GM19025 (cell line): ENCODE results near the gene ATP9A.

Source experiments
- ATAC-seq: cut with Tn5 transposase; IDR thresholded peaks from one replicate; pipeline ENCODE4 v1.9.1; 2021; ENCODE audit warnings: mild to moderate bottlenecking, low read depth, moderate library complexity; ENCODE audit not compliant: unreplicated experiment

ATP9A gene

DNA sequence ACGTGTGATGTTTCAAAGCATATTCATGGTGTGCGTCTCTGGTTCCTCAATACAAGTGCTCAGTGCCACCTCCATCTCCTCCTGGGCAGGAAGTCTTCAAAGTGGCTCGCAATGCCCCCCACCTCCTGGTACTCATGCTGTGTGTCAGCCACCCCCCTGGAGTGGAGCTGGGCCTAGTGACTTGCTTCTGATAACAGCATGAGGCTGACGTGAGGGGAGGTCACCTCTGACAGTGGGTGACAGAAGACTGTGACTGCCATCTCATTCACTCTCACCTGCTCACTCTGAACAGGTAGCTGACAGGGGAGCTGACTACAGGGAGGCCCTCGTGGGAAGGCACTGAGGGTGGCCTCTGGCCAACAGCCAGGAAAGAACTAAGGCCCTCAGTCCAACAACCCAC is 133.3 kb downstream of the ATP9A start:
- ATAC-seq, result no peak

DNA sequence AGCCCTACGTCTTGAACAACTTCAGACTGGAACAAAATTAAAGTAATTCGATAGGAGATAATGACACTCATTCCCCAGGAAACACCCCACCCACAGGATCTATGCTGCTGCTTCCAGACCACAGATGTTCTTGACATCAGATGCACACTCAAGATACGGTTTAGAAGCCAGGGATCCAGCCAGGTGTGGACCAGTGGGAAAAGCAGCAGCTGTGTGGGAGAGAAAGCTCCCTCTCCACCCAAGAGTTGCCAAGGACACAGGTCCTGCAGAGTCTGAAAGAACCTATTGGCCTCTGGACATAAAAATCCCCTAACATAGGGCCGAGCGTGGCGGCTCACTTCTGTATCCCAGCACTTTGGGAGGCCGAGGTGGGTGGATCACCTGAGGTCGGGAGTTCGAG is 133.9 kb downstream of the ATP9A start:
- ATAC-seq, result no peak

DNA sequence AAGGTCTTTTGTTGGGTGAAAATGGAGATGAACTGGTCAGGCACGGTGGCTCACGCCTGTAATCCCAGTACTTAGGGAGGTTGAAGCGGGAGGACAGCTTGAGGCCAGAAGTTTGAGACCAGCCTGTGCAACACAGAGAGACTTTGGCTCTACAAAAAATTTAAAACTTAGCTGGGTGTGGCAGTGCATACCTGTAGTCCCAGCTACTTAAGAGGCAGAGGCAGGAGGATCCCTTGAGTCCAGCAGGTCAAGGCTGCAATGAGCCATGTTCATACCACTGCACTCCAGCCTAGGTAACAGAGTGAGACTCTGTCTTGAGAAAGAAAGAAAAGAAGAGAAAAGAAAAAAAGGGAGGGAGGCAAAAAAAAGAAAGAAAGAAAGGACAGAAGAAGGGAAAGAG is 134.8 kb downstream of the ATP9A start:
- no peak for ATAC-seq

DNA sequence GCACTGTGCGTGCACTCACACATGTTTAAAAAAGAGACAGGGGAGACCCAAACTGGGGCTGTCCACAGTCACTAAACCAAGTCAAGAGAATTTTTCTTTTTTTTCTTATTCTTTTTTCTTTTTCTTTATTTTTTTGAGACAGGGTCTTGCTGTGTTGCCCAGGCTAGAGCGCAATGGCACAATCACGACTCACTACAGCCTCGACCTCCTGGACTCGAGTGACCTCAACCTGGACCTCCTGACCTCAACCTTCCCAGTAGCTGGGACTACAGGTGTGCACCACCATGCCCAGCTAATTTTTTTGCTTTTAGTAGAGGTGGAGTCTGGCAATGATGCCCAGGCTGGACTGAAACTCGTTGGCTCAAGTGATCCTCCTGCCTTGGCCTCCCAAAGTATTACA is 136.2 kb downstream of the ATP9A start:
- ATAC-seq, result no peak

DNA sequence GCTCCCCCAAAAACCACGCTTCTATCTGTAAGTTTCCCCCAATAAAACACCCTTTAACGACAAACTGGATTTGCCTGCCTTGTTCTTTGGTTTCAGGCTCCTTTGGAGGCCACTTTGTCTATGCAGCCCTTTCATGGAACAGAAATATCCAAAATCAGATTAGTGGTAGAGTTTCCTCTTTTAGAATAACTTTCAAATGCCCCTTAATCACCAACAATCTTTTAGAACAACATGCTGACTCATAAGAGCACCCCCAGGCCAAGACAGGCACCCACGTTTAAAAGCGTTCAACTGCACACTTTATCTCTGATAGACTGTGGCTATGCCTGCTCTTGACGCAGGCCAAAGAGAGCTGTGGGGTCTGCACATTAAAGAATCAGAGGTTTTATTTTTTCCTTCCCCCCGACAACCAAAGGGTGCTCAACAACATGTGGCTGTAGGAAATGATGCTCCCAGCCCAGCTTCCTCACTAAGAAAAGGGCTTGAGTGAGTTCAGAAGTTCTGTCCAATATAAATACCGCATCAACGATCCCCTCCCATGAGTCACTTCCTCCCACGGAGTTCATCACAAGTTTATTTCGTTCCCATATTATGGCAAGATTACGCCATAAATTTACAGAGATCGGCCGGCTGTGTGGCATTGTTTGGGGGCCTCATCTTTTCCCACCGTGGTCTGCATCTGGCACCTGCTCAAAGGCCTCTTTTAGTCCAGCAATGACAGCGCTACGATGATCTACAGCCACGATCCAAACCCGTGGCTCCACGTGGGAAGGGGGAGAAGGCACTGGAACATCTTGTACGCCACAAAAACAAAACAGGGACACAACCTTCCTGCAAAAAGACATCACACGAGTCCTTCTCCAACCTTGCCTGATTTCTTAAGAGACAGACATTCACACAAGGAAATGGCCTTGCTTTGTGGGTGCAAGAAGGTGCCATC is 136.9 kb downstream of the ATP9A start:
- no peak for ATAC-seq

DNA sequence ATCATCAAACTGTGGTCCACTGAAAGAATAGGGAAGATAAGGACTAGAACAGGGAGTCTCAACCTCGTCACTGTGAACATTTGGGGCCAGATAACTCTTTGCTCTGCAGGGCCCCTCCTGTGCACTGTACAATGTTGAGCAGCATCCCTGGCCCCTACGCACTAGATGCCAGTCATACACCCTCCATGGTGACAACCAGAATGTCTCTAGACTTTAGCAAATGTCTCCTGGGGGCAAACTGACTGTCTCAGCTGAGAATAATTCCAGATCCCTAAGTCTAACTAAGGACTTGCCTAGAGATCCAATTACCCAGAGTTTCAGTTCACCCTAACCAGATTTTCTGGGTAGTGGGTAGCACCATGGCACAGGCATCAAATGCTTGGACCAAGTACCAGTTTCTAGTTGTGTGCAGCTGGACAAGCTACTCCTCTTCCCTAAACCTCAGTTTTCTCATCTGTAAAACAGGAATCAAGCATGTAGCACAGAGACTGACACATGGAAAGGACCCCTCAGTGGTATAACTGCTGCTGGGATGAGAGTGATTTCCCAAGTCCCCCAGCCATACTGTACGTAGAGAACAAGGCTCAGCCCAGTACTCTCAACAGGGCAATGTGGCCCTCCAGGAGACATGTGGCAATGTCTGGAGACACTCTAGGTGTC is 138.7 kb downstream of the ATP9A start:
- ATAC-seq, result no peak

DNA sequence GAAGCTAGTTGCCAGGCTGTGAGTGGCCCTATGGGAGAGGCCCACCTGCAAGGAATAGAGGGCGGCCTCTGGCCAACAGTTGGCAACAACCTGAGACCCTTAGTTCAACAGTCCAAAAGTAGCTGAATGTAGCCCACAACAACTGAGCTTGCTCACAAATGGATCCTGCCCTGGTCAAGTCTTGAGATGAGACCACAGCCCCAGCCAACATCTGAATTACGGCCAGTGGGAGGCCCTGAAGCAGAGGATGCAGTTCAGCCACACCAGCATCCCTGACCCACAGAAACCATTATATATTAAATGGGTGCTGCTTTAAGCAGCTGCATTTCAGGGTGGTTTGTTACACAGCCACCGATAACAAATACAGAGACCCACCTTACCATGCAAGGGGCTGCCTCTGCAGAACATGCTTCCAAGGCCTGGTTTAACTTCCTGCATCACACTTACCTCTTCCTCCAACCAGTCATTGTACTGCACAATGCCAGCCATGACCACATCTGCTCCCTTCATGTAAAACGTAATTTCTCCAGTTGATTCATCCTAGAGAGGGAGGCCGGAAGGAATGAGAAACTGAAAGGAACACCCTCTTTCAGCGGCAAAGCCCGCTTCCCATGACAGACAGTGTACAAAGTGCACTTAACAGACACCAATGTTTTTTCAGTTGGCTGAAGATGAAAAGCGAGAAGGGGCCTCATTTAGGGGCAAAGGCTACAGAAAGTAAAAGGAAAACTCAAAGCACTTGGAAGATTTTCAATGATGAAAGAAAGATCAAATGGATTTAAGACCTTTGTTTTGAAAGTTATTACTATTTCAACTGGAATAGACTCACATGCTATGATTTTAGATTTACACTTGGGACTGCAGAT is 139.4 kb downstream of the ATP9A start:
- ATAC-seq, result no peak

DNA sequence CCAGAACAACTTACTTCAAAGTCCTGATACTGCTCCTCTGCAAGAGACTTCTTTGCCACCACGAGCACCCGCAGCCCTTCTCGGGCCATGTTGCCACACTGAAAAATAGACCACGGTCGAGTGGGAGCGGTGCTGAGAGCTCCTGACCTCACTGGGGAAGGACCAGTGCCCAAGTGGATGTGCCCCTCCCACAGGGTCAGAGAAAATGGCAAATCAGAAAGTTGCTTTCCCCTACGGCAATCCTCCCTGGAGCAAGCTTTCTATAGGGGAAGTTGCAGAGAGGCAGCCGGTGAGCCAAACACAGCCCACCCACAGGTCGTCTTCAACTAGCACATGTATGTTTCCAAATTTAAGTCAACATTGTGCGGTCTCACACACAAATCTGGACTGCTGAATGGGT is 140.6 kb downstream of the ATP9A start:
- no peak for ATAC-seq

DNA sequence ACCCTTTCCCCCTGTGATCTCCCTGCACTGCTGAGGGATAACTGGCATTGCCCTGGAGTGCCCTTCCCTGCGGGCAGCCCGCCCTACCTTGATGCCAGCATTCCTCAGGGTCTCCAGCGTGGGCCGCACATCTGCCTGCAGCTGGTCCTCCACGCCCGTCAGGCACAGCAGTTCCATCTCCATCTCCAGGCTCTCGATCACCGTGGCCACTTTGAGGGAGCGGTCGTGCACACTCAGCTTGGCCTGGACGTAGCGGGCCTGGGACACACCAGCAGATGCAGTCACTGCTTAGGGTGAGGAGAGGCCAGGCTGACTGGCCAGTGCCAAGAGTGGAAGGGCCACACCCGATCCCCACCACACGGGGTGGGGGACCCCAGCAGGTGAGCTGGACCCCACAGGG is 143.1 kb downstream of the ATP9A start:
- ATAC-seq, result no peak

DNA sequence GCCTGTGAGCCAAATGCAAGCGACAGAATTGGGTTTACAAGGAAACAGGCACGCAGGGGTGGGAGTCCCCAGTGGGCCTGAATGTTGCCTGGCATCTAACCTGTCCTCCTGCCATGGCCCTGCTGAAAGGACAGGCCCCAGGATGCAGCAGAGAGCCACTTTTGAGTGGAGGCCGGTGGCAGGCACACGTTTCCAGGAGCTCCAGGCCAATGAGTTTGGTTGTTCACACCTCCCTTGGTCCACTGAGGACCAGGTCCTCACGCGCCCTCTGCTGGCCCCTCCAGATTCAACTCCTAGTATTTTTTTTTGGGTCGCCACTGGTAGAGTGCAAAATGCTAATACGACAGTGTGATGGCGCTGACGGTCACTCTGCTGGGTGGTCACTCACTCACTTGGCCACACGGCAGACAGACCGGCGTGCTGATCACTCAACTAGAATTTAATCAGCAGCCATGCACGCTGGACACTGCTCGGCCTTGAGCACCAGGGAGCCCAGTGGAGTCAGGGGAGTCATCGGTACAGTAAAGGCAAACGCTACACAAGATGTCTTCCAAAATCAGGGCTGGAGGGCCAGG is 143.9 kb downstream of the ATP9A start:
- ATAC-seq, result no peak

DNA sequence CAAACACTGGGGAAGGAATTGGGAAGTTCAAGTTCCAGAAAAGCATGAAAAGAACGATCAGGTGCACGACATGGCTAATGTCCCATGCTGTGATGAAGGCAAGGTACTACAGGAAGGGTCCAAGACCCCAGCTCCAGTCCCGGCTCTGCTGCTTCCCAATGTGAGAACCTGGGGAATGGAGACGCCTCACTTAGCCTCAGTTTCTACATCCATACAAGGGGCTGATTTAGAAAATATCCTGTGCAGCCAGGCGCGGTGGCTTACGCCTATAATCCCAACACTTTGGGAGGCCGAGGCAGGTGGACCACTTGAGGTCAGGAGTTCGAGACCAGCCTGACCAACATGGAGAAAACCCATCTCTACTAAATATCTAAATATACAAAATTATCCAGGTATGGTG is 144.9 kb downstream of the ATP9A start:
- ATAC-seq, result no peak

DNA sequence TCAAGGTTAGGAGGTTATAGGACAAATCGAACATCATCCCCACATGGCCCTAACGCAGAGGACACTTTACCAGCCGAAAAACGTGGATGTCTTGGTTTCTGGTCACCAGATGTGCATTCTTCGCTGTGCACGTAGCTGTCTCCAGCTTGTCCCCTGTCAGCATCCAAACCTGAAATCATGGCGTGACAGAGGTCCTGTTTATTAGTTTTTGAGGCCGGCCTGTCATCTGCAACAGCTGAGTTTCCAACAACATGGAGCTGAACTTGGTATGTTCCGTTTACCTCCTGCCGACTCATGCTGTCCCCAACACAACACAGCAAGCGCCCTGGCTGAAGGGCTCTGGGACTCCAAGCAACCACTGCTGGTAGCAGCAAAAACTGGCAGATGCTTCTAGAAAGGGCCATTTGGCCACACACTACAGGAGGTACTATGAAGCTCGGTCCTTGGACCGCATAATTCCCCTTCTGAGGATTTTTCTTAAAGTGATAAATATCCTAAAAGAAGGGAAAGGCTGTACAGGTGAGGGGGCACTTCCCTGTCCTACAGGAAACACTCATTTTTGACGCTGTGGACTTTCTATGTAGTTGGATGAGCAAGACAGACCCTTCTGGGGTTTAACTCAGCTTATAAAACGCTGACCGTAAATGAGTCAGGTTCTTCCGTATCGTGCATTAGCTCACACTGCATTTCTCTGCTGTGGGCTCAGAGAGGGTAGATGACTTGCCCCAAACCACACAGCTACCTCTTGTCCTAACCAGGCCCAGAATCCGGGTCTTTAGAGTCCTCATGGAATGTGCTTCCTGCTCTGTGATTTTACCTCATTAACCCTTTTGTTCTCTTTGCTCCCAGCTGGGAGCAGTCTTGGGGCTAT is 146.0 kb downstream of the ATP9A start:
- no peak for ATAC-seq

DNA sequence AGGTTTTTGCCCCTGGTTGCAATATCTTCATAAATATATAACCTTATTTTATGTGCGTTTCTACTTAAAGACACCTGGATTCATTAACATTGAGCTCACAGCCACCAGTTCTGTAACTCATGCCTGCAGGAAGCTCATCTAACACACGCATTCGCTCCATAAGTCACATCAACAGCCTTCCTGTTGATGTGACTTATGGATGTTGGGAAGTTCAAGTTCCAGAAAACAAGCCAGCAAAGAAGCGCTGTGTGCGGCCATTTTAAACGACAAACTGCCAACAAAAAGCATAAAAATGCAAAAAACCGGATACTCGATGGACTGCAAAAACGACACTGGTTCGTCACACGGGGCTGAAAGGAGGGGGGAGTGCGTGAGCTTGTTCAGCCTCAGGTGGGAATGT is 147.8 kb downstream of the ATP9A start:
- ATAC-seq, result no peak

DNA sequence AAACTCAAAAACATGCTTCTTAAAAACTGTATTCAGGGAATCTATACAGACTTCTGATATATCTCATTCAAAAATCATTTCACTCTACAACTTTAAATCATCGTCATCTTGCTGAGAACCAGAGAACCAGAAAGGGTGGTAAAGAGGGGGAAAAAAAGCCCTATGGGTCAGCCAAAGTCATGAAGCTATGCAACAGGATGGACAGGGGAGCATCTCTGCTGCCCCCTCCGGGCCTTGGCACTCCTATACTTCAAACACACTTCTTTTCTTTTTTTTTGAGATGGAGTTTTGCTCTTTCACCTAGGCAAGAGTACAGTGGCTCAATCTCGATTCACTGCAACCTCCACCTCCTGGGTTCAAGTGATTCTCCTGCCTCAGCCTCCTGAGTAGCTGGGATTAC is 152.1 kb downstream of the ATP9A start:
- no peak for ATAC-seq

DNA sequence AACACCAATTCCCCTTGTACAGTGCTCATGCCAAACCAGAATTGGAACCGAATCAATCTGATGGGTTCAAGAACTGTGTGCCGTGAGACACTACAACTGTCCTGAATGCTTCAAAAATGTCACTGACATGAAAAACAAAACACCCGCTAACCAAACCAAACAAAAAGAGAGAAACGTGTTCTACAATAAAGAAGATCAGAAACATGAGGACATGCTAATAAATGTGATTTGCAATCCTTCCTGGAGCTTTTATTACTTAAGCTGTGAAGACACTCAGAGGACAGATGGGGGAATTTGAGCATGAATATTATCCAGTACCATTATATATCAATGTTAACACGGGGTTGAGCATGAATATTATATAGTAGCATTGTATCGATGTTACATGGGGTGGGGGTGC is 153.5 kb downstream of the ATP9A start:
- no peak for ATAC-seq

DNA sequence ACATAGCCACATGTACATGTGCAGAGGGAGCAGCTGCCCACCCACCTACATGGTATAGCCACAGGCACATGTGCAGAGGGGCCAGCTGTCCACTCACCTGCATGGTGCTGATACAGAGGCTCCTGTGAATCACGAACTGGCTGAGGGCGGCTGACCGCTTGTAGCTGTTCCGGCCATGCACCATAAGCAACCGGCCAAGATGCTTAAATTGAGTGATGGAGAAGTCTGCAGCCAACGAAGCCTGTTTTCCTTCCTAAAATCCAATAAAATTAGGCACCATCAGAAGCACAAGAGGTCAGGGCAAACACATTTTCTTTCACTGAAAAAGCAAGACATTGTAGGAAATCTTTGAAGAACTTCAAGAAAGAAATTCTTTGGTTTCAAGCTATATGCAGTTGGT is 154.6 kb downstream of the ATP9A start:
- ATAC-seq, result no peak

DNA sequence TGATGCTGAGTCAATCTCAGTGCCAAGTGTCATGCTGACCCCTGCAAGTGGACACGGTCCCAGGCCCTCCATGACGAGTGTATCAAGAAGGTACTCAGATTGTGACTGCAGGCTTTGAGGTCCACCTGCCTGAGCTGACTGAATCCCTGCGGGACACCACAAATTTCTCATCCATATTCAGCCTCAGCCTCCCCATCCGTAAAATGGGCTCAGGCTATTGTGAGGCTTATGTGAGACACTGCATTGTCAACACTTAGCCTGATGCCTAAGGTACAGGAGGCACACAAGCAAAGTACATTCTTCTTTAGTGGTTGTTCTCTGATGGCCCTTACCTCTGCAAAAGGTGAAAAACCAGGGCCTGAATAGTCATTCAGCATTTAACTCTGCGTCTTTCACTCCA is 155.3 kb downstream of the ATP9A start:
- ATAC-seq, result no peak

DNA sequence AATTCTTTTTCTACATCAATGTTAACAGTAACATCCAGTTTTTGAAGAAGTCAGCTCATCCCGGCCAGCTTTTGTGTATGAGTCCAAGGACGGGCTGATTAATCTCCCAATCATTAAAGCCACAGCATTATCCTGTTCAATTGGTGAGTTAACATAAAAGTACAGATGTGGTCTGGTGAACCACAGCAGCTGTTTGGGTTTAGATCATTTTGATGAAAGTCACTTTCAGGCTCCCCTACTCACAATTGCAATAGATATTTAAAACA is 156.6 kb downstream of the ATP9A start:
- no peak for ATAC-seq

DNA sequence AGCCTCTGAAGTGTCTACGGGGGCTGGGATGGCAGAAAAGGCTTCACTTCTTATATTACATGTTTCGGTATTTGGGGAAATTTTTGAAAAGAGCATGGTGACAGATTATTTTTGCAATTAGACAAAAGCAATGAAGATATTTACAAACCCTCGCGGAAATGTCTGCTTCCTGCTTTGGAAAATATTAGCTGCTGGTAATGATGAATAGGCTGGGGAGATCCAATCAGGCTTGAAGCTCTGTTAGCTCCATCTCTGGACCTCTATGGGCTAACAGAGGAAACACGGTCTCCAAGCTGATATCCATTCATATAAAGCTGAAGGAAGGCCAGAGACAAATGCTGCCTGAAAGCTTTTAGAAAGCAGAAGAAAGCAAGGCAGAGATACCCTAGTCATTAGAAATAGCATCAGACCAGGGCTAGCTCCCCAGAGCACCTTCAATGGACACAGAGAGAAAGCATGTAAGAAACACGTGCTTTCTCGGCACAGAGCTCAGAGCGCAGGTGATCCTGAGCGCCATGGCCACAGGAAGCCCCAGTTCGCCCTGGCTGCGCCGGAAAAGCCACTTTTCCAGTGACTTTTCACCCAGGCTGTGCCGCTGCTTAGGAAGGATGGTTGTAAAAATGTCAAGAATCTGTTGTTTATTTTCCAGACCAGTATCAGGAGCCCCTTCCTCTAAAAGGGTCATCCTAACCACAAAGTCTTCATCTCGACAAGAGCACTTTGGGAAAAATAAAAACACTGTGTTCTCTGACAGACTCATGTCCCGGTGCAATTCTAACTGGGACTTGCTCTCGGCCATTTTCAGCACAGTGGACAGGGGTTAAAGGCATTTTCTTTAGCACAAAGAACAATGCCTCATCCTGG is 157.2 kb downstream of the ATP9A start:
- ATAC-seq, result no peak
